CD14-positive monocyte (primary cell): Measurements from ENCODE around the gene NFATC2IP. TPM values are rescaled to one million over a fixed set of nuclear protein-coding genes. Genes with fewer than 3 reads are reported as not detected.

Experiments
- DNase-seq, 3 donors: peaks; one replicate each; pipeline ENCODE4 v3.0.0-alpha.2; 2011 to 2022
- H2AFZ ChIP-seq: 2 replicates; pipeline ENCODE4 v1.6.0; 2012; ENCODE audit warnings: mild to moderate bottlenecking, low read depth, low read length, inconsistent platforms; ENCODE audit not compliant: insufficient read depth, poor library complexity, severe bottlenecking
- H3K27ac ChIP-seq, 2 donors: 1 replicate in 1 of 2; 2 replicates in 1 of 2; pipeline ENCODE4 v1.5.1; 2012 to 2013; ENCODE audit warnings: low read length in 2 of 2, control low read depth in 1 of 2, inconsistent platforms in 1 of 2, low read depth in 1 of 2, mild to moderate bottlenecking in 1 of 2
- H3K27me3 ChIP-seq, 2 donors: one replicate each; pipeline versions ENCODE4 v1.6.0 to v1.6.1; 2011 to 2013; ENCODE audit warnings: low read length in 2 of 2; ENCODE audit not compliant: control insufficient read depth in 2 of 2, insufficient read depth in 2 of 2
- H3K36me3 ChIP-seq, 2 donors: replicated peaks in 1 of 2; 1 replicate in 1 of 2; 2 replicates in 1 of 2; pipeline versions ENCODE4 v1.5.1 to v1.6.1; 2012 to 2013; ENCODE audit warnings: low read length in 2 of 2, control low read depth in 1 of 2, inconsistent platforms in 1 of 2, mild to moderate bottlenecking in 1 of 2; ENCODE audit not compliant: insufficient read depth in 2 of 2, control insufficient read depth in 1 of 2
- H3K4me1 ChIP-seq, 2 donors: 1 replicate in 1 of 2; 2 replicates in 1 of 2; pipeline versions ENCODE4 v1.5.1 to v1.6.1; 2012 to 2013; ENCODE audit warnings: low read length in 2 of 2, control low read depth in 1 of 2, inconsistent platforms in 1 of 2, mild to moderate bottlenecking in 1 of 2, moderate library complexity in 1 of 2; ENCODE audit not compliant: insufficient read depth in 2 of 2, control insufficient read depth in 1 of 2
- H3K4me2 ChIP-seq: replicated peaks from 2 replicates; pipeline ENCODE3; 2012; ENCODE audit warnings: low read length, moderate library complexity, mild to moderate bottlenecking; ENCODE audit not compliant: poor library complexity, severe bottlenecking; ENCODE audit errors: extremely low read depth
- H3K4me3 ChIP-seq, 3 experiments: fragments of 200-600 bp in 1 of 3; sonication (generic) in 1 of 3; replicated peaks in 1 of 3; 1 replicate in 2 of 3; 2 replicates in 1 of 3; pipeline ENCODE4 v1.5.1; 2011 to 2013; ENCODE audit warnings: low read length in 3 of 3, mild to moderate bottlenecking in 3 of 3, control low read depth in 2 of 3, low read depth in 2 of 3, inconsistent platforms in 1 of 3, moderate library complexity in 1 of 3
- H3K79me2 ChIP-seq: 2 replicates; pipeline ENCODE4 v1.6.0; 2012; ENCODE audit warnings: mild to moderate bottlenecking, control low read depth, inconsistent platforms, low read length, moderate library complexity; ENCODE audit not compliant: insufficient read depth
- H3K9ac ChIP-seq: 2 replicates; pipeline ENCODE4 v1.6.0; 2017; ENCODE audit warnings: low read length, mild to moderate bottlenecking; ENCODE audit not compliant: insufficient read depth, poor library complexity, severe bottlenecking
- H3K9me3 ChIP-seq, 2 donors: replicated peaks in 1 of 2; 1 replicate in 1 of 2; 2 replicates in 1 of 2; pipeline versions ENCODE4 v1.5.1 to v1.6.1; 2012 to 2013; ENCODE audit warnings: low read length in 2 of 2, control low read depth in 1 of 2; ENCODE audit not compliant: control insufficient read depth in 1 of 2, insufficient read depth in 1 of 2
- H4K20me1 ChIP-seq: 2 replicates; pipeline ENCODE4 v1.6.0; 2012; ENCODE audit warnings: mild to moderate bottlenecking, low read length, control low read depth, moderate library complexity; ENCODE audit not compliant: insufficient read depth
- H3K27ac Mint-ChIP-seq, 7 donors: one replicate each; pipeline ENCODE4 v1.8.0; 2020; ENCODE audit warnings: mild to moderate bottlenecking in 7 of 7, mixed read lengths in 7 of 7, moderate library complexity in 6 of 7, inconsistent platforms in 2 of 7
- H3K27me3 Mint-ChIP-seq, 3 donors: one replicate each; pipeline ENCODE4 v1.8.0; 2021 to 2022; ENCODE audit warnings: low read depth in 3 of 3, mild to moderate bottlenecking in 3 of 3, mixed read lengths in 3 of 3, moderate library complexity in 3 of 3, inconsistent platforms in 1 of 3
- H3K36me3 Mint-ChIP-seq, 2 donors: one replicate each; pipeline ENCODE4 v1.8.0; 2020; ENCODE audit warnings: mixed read lengths in 2 of 2, inconsistent platforms in 1 of 2, mild to moderate bottlenecking in 1 of 2
- H3K4me1 Mint-ChIP-seq: one replicate; pipeline ENCODE4 v1.8.0; 2020; ENCODE audit warnings: mild to moderate bottlenecking, mixed read lengths
- H3K4me3 Mint-ChIP-seq, 2 donors: one replicate each; pipeline ENCODE4 v1.8.0; 2020; ENCODE audit warnings: mild to moderate bottlenecking in 2 of 2, mixed read lengths in 2 of 2, moderate library complexity in 1 of 2
- H3K9me3 Mint-ChIP-seq, 7 donors: one replicate each; pipeline ENCODE4 v1.8.0; 2020 to 2022; ENCODE audit warnings: mixed read lengths in 7 of 7, mild to moderate bottlenecking in 6 of 7, moderate library complexity in 6 of 7, inconsistent platforms in 2 of 7
- CTCF ChIP-seq: fragments of 200-600 bp; IDR thresholded peaks from one replicate; pipeline ENCODE4 v1.8.0; 2022; ENCODE audit warnings: antibody characterized with exemption, mild to moderate bottlenecking
- WGBS: methylation state at CpG from one replicate; pipeline ENCODE4 v1.1.5; 2013; ENCODE audit warnings: missing lambda C conversion rate; ENCODE audit not compliant: insufficient coverage; 5-methylcytosine and 5-hydroxymethylcytosine counted together
- intact Hi-C, 2 donors: fragments of 100-400 bp; cut with micrococcal nuclease; formaldehyde crosslinking; loops; one replicate each; pipeline versions ENCODE4 v1.15.0 to v1.15.1; 2023
- polyA plus RNA-seq, 3 donors: library from polyadenylated mRNA; depleted of rRNA in 1 of 3; unstranded in 2 of 3; stranded (reverse) in 1 of 3; fragments of 300-500 nt in 2 of 3; fragments of >200 nt in 1 of 3; fragmentation: Illumina TruSeq in 2 of 3; gene quantifications; 1 replicate in 2 of 3; 2 replicates in 1 of 3; pipeline ENCODE4 v1.2.3, GENCODE V29; 2012 to 2021

NFATC2IP gene
- polyA plus RNA-seq, 3 donors: 17.5 to 125 (median 18.4) TPM

GRCh38 chr16:28930652-28931051 is 20.1 kb upstream of the NFATC2IP start:
- Histone ChIP-seq H3K36me3 (no peaks in the 10 kb centered on the region), H3K9ac (peak overlapping the region; percentile 29), H3K9me3 (no peaks in the 10 kb centered on the region), H3K27me3 (no peaks in the 10 kb centered on the region), H4K20me1 (no peaks in the 10 kb centered on the region), H3K79me2 (no peaks in the 10 kb centered on the region), H3K4me3 (no peak overlapping the region), H3K4me1 (peaks cover 12 to 14% of the 10 kb centered on the region in 2 donors), H3K27ac (no peak overlapping the region), H2AFZ (peak overlapping the region; percentile 65), H3K4me2 (no peak overlapping the region)
- H3K9me3 Mint-ChIP-seq: no peaks in the 10 kb centered on the region
- TF ChIP-seq CTCF: no peak
- DNase-seq: peak in 2 of 3 donors; percentile 10 to 63
- intact Hi-C loops: no loop called here
- peak overlapping the region in 6 of 7 donors; percentile 31 to 79 (median 49) for H3K27ac Mint-ChIP-seq
- WGBS: 0% methylated on average over 1 of the region's 3 CpGs
- peaks cover 18% of the 10 kb centered on the region for H3K4me1 Mint-ChIP-seq
- no peaks in the 10 kb centered on the region for H3K36me3 Mint-ChIP-seq
- H3K4me3 Mint-ChIP-seq: peak overlapping the region in 1 of 2 donors; percentile 27
- H3K27me3 Mint-ChIP-seq: peaks cover 0 to 4% (median 1%) of the 10 kb centered on the region in 3 donors

- DNase-seq: no peak
- Mint-ChIP-seq H3K27me3 (peaks cover 0 to 1% (median 1%) of the 10 kb centered on the region in 3 donors), H3K27ac (peak within 1 kb of the TSS in 5 of 7 donors; percentile 56 to 82 (median 70)), H3K4me1 (peaks cover 22% of the 10 kb centered on the region), H3K9me3 (peaks cover 0 to 2% (median 0%) of the 10 kb centered on the region in 7 donors), H3K4me3 (peak within 1 kb of the TSS in 1 of 2 donors; percentile 50), H3K36me3 (no peaks in the 10 kb centered on the region)
- Histone ChIP-seq H3K79me2 (no peaks in the 10 kb centered on the region), H3K27ac (no peak within 1 kb of the TSS), H3K9ac (peak within 1 kb of the TSS; percentile 29), H3K4me1 (peaks cover 18 to 19% of the 10 kb centered on the region in 2 donors), H3K4me2 (no peak within 1 kb of the TSS), H4K20me1 (no peaks in the 10 kb centered on the region), H3K27me3 (no peaks in the 10 kb centered on the region), H3K36me3 (no peaks in the 10 kb centered on the region), H3K9me3 (no peaks in the 10 kb centered on the region), H3K4me3 (no peak within 1 kb of the TSS), H2AFZ (peak within 1 kb of the TSS; percentile 65)
- intact Hi-C loops: no loop called here
- no peak for TF ChIP-seq CTCF
- 83% methylated on average over 5 of the region's 10 CpGs for WGBS
These were observed 18.9 kb upstream of the NFATC2IP start, which contains the start of gene CD19 for GRCh38 chr16:28931801-28932225. CD19 (plus strand) TSS chr16:28931971; CDS start chr16:28932001, 30 bp downstream.
